Erythroblast (primary cell): ENCODE results near the gene PGAP1.

Experiments
- GATA1 ChIP-seq: IDR thresholded peaks from 2 replicates; pipeline ENCODE4 v1.6.1; 2011; ENCODE audit warnings: low read depth, mild to moderate bottlenecking, control low read depth, low read length, moderate library complexity
- POLR2A ChIP-seq: IDR thresholded peaks from 2 replicates; pipeline ENCODE4 v1.6.1; 2011; ENCODE audit warnings: mild to moderate bottlenecking, low read length

- TF ChIP-seq POLR2A (no peak), GATA1 (no peak)
Measured at GRCh38 chr2:196827356-196827755, 99.2 kb downstream of the PGAP1 start.
